Activated CD8-positive, alpha-beta memory T cell treated with anti-CD3 and anti-CD28 coated beads, Interleukin-2, amount 10 ng/mL, durations not matched to agents 7 days and 5 days (primary cell): ENCODE data around the gene SLC49A3. TPM values are rescaled to one million over a fixed set of nuclear protein-coding genes. Genes with fewer than 3 reads are reported as not detected.
"Not testable (repeated sequence)": the region's sequence is repeated elsewhere in the genome, so short reads cannot be mapped to it uniquely, and the experiment has no call there.

ENCODE experiments used
- ATAC-seq: fragments of 150-1000 bp; cut with Tn5 transposase; one replicate; pipeline ENCODE4 v1.10.0; 2021; ENCODE audit warnings: moderate library complexity
- CTCF ChIA-PET: fragments of 350-600 bp; sonication (Branson Sonifier 250); formaldehyde crosslinking; loops from one replicate; lab custom pipeline; 2021; ENCODE audit warnings: antibody characterized with exemption; lab: Charles Lee
- DNase-seq: peaks from one replicate; pipeline ENCODE4 v3.0.0-alpha.2; 2020
- H3K27ac Mint-ChIP-seq: one replicate; pipeline ENCODE4 v1.8.0; 2021; ENCODE audit warnings: mild to moderate bottlenecking, mixed read lengths
- H3K27me3 Mint-ChIP-seq: one replicate; pipeline ENCODE4 v1.8.0; 2021; ENCODE audit warnings: mixed read lengths
- H3K36me3 Mint-ChIP-seq: one replicate; pipeline ENCODE4 v1.8.0; 2021; ENCODE audit warnings: mild to moderate bottlenecking, mixed read lengths
- H3K4me1 Mint-ChIP-seq: one replicate; pipeline ENCODE4 v1.8.0; 2021; ENCODE audit warnings: mixed read lengths
- H3K4me3 Mint-ChIP-seq: one replicate; pipeline ENCODE4 v1.8.0; 2021; ENCODE audit warnings: mild to moderate bottlenecking, moderate library complexity, mixed read lengths
- H3K9me3 Mint-ChIP-seq: one replicate; pipeline ENCODE4 v1.8.0; 2022; ENCODE audit warnings: low read depth, mixed read lengths
- total RNA-seq, 2 experiments: library from RNA; stranded (reverse); gene quantifications; one replicate each; pipeline ENCODE4 v1.2.3, GENCODE V29; 2021

Gene SLC49A3
- total RNA-seq, 2 experiments from 2014 or later = 1.1 to 1.5 TPM

GRCh38 chr4:679104-679481 lies 9.9 kb downstream of the SLC49A3 start:
- H3K27ac Mint-ChIP-seq = no peak overlapping the region
- CTCF ChIA-PET = no interaction called here
- DNase-seq (no peak), ATAC-seq (no peak)
- no peak overlapping the region for H3K4me3 Mint-ChIP-seq
- H3K36me3 Mint-ChIP-seq = peaks cover under 1% of the 10 kb centered on the region
- no peaks in the 10 kb centered on the region for H3K27me3 Mint-ChIP-seq
- H3K9me3 Mint-ChIP-seq = no peaks in the 10 kb centered on the region
- peaks cover 20% of the 10 kb centered on the region for H3K4me1 Mint-ChIP-seq

- no peak overlapping the region for H3K4me3 Mint-ChIP-seq
- H3K27ac Mint-ChIP-seq = no peak overlapping the region
- no peaks in the 10 kb centered on the region for H3K9me3 Mint-ChIP-seq
- CTCF ChIA-PET = no interaction called here
- DNase-seq (no peak), ATAC-seq (no peak)
- H3K27me3 Mint-ChIP-seq = no peaks in the 10 kb centered on the region
- peaks cover 21% of the 10 kb centered on the region for H3K4me1 Mint-ChIP-seq
- peaks cover 2% of the 10 kb centered on the region for H3K36me3 Mint-ChIP-seq
Measured at GRCh38 chr4:678331-679103, 10.4 kb downstream of the SLC49A3 start.

DNA sequence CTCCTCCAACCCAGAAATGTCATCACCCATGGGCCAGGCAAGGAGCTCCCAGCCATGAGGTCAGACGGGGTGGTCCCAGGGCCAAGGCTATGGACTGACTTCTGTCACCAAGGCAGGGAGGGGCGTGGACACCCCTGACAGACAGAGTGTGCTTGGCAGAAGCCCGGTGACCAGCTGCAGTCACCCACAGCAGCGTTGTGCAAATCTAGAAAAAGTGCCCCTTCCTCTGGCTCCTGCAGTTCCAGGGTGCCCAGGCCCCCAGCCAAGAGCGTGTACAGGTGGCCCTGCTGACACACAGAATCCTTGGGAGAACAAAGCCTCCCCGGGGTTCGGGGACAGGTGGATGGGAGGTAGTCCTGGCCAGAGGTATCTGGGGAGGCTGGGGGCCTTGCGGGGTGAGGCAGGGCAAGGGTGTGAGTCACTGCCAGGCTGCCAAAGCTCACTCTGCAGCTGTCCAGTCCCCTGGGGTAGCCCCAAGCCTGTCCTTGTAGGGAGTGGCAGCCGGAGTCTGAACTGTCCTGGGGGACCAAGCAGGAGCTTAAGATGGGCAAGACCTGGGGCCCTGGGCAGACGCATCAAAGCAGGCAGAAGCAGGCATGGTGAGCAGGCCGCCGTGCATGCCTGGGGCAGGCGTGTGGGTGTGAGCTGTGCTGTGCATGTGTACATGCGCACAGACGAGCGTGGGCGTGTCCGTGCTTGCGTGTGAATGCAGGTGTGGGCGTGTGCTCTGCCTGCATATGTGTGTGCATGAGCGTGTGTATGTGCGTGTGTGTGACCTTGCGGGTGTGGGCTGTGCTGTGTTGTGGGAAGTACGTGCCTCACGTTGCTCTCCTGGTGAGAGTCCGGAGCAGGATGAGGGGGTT lies 11.3 kb downstream of the SLC49A3 start:
- Mint-ChIP-seq H3K4me3 (no peak overlapping the region), H3K36me3 (peaks cover 7% of the 10 kb centered on the region), H3K27ac (no peak overlapping the region), H3K9me3 (no peaks in the 10 kb centered on the region), H3K4me1 (peaks cover 26% of the 10 kb centered on the region), H3K27me3 (no peaks in the 10 kb centered on the region)
- CTCF ChIA-PET = no interaction called here
- DNase-seq (no peak), ATAC-seq (no peak)

DNA sequence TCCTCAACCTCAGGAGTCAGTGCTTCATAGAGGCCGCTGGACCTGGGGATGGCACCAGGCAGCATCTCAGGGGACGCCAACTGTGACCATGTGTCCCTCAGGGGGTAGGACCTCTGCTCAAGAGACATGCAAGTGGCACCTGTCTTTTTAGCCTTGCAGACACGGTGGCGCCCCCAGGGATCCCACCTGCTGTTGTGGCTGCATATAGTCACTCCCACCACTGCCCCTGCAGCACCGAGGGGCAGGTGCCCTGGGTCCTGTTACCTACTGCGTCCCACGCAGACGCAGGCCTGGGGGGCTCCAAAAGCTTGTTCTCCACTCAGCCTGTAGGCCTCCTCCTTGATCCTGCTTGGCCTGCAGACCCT lies 12.1 kb downstream of the SLC49A3 start:
- CTCF ChIA-PET = no interaction called here
- H3K27me3 Mint-ChIP-seq = no peaks in the 10 kb centered on the region
- no peak for DNase-seq

DNA sequence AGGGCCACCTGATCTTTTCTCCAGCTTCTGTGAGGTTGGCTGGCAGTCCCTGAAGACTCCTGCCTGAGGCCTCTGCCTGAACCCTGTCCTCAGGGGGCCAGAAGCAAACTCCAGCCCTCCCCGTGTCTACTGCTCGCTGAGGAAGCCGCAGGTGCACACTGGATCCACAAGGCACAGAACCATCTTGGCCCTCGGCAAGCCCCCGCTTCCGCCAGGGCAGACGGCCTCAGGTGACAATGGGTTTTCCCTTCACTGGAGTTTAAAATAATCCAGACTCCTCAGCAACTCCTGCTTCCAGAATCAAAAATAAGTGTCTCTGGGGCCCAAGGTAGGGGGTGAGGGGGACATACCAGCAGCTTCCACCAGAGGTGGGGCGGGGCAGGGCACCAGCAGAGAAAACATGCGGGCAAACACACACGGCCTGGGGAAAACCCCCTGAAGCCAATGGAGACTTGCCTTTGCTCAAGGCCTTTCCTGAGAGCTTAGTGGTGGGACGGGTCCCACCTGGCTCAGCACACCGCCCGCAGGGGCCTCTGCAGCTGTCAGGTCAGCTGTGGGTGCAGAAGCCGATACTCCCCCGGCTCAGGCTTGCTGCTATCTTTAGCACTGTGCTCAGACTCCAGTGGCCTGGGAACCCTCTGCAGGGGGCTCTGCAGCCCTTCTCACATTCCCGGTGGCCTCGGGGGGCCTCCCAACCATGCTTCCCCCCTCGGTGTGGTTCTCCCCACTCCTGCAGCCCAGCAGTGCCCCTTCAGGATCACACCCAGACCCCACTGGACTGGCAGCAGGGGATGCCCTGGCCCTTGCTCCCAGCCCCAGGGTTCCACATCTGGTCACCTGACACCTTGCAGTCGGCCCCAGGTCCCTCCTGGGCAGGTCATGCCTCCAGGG lies 12.7 kb downstream of the SLC49A3 start:
- ATAC-seq (no peak), DNase-seq (no peak)
- Mint-ChIP-seq H3K27me3 (no peaks in the 10 kb centered on the region), H3K9me3 (no peaks in the 10 kb centered on the region), H3K27ac (no peak overlapping the region), H3K4me1 (peaks cover 29% of the 10 kb centered on the region), H3K4me3 (no peak overlapping the region), H3K36me3 (peaks cover 17% of the 10 kb centered on the region)
- CTCF ChIA-PET = interaction anchor here (1.1 to 1.6 kb wide), 2 partner anchors 12 to 15 kb away, joined by 3 to 4 read pairs; no protein-coding TSS in a partner anchor

More for the DNA sequence above, 12.1 kb downstream of the SLC49A3 start:
- Mint-ChIP-seq H3K9me3 (no peaks in the 10 kb centered on the region), H3K4me1 (peaks cover 29% of the 10 kb centered on the region), H3K27ac (no peak overlapping the region), H3K36me3 (peaks cover 12% of the 10 kb centered on the region), H3K4me3 (no peak overlapping the region)
- no peak for ATAC-seq

DNA sequence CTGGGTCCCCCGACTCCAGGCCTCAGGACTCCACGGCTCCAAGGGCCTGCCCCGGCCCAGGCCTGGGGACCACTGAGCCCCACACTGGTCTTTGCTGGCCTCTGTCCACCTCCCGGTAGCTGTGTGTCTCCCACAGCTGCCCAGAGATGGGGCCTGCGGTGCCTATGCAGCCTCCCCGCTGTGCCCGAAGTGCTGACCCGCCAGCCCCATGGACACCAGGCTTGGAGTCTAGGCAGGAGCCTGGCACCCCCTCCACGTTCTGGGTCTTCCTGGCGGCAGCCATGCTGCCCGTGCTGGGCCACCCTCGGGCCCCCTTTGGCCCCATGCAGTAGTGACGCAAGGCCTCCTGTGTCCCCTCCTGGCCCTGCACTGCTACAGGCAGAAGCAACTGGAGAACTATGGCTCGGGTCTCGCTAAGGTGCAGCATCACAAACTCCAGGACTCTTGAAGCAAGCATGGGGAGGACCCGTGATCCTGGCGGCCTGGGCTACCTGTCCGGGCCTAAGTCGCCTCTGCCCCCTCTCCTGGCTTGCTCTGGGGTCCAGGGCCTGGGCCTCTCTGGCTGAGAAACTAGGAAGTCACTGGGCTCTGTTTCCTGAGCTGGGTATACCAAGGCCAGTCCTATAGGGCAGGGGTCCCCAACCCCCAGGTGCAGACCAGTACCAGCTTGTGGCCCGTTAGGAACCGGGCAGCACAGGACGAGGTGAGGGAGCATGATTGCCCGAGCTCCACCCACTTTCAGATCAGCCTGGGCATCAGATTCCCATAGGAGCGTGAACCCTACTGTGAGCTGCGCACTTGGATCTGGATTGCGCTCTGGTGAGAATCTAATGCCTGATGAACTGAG lies 13.7 kb downstream of the SLC49A3 start:
- Mint-ChIP-seq H3K27ac (peak overlapping the region; percentile 86), H3K36me3 (peaks cover 25% of the 10 kb centered on the region), H3K27me3 (no peaks in the 10 kb centered on the region), H3K4me3 (peak overlapping the region; percentile 82), H3K9me3 (no peaks in the 10 kb centered on the region), H3K4me1 (peaks cover 22% of the 10 kb centered on the region)
- ATAC-seq (peak; percentile 1), DNase-seq (no peak)
- CTCF ChIA-PET = interaction anchor here (0.7 to 1.6 kb wide), 5 partner anchors 9 to 16 kb away, joined by 3 to 5 read pairs (median 3); no protein-coding TSS in a partner anchor

DNA sequence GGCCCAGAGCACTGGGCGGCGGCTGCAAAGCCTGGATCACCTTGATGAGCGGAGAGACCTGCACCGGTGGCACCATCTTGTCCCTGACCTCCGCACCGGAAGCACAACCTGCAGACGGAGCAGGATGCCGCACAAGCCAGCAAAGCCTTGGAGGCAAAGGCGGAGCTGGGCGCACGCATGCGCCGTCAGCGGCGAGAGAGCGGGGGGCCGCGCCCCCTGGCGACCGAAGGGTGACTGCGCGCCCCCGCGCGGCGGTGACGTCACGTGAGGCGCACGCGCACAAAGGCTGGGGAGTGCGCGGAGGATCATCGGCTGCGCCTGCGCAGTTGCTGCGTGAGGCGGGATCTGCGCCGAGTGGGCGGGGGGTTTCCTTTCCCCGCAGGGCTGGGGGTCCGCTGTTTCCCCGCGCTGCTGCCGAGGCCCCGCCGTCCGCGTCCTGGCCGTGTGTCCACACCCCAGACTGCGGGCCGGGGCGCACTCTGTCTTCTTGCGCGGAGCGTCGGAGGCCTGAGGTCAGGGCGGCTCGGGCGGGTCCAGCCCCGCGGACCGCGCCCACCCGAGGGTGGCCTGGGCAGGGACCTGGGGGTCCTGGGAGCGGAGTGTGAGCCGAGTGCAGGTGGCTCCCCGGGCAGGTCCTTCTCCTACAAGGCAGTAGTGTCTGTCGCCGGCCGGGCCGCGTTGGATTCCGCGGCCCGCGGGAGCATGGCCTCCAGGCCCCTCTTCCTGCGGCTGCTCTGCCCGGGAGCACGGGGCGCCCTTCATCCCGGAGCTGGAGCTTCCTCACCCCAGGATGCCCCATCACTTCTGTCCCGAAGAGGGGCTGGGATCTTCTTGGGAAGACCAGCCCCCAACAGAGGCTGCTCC lies 14.5 kb downstream of the SLC49A3 start, which contains the start of the genes ATP5ME and MYL5:
TSS of gene ATP5ME (minus strand) at position 105 of the 864 bp plus-strand sequence. CDS start at position 76, 29 bp downstream.
TSS of gene MYL5 (plus strand) at position 371 of the 864 bp plus-strand sequence. CDS start 3,485 bp downstream, outside the sequence.
- no peaks in the 10 kb centered on the region for H3K27me3 Mint-ChIP-seq
- H3K9me3 Mint-ChIP-seq = no peaks in the 10 kb centered on the region
- peaks cover 21% of the 10 kb centered on the region for H3K4me1 Mint-ChIP-seq
- ATAC-seq (peak; percentile 94), DNase-seq (peak; percentile 98)
- H3K36me3 Mint-ChIP-seq = peaks cover 25% of the 10 kb centered on the region
- H3K4me3 Mint-ChIP-seq = peak within 1 kb of the TSS; percentile 82
- H3K27ac Mint-ChIP-seq = peak within 1 kb of the TSS; percentile 86
- CTCF ChIA-PET = interaction anchor here (0.8 to 2.8 kb wide), 13 partner anchors 10 to 550 kb away, joined by 3 to 21 read pairs (median 3); partner anchors contain the start of gene ZNF718

DNA sequence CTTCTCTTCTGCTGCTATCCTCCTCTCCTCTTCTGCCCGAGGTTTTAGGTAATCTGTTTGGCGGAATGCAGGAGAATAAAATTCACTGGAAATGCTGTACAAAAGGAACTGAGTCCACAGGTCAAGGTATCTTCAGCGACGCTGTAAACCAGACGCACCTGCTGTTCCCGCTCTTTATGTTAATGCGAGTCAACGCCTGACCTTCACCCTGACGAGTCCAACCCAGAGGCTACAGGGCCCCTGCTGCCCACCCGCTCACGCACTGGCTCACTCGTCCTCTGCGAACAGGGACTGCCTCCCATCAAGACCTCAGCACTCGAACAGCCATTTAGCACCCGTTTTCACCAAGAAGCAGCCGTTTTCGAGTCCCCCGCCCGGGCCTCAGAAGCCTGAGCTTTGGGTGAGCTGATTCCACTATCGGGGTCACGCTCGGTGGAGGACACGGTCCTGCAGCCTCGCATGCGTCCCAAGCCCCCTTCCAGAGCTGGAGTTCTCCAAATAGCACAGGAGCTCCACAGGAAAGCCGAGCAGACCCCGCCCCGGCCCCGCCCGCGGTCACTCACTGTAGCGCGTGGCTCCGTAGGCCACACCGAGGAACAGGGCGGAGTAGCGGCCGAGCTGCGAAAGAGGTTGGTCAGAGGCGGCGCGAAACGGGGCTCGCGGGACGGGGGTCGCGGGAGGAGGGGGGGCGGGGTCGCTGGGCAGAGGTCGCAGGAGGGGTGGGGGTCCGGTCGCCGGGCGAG lies 15.4 kb downstream of the SLC49A3 start:
- H3K27me3 Mint-ChIP-seq = no peaks in the 10 kb centered on the region
- CTCF ChIA-PET = interaction anchor here (0.8 to 2.8 kb wide), 10 partner anchors 10 to 549 kb away, joined by 3 to 21 read pairs (median 4); partner anchors contain the start of gene ZNF718
- peaks cover 21% of the 10 kb centered on the region for H3K4me1 Mint-ChIP-seq
- DNase-seq = peak; percentile 53
- peak overlapping the region; percentile 82 for H3K4me3 Mint-ChIP-seq
- H3K9me3 Mint-ChIP-seq = no peaks in the 10 kb centered on the region
- H3K36me3 Mint-ChIP-seq = peaks cover 25% of the 10 kb centered on the region
- peak overlapping the region; percentile 85 for H3K27ac Mint-ChIP-seq
- ATAC-seq = peak; percentile 7

GRCh38 chr4:671769-672168 lies 17.2 kb downstream of the SLC49A3 start:
- H3K27ac Mint-ChIP-seq = no peak overlapping the region
- CTCF ChIA-PET = interaction anchor here (2.8 kb wide), 1 partner anchor 8 kb away, joined by 21 read pairs; no protein-coding TSS in a partner anchor
- H3K4me1 Mint-ChIP-seq = peaks cover 21% of the 10 kb centered on the region
- no peak overlapping the region for H3K4me3 Mint-ChIP-seq
- no peaks in the 10 kb centered on the region for H3K9me3 Mint-ChIP-seq
- no peaks in the 10 kb centered on the region for H3K27me3 Mint-ChIP-seq
- ATAC-seq (no peak), DNase-seq (no peak)
- peaks cover 25% of the 10 kb centered on the region for H3K36me3 Mint-ChIP-seq

- H3K27ac Mint-ChIP-seq, CTCF ChIA-PET, DNase-seq, ATAC-seq, H3K4me3 Mint-ChIP-seq, H3K9me3 Mint-ChIP-seq, H3K27me3 Mint-ChIP-seq: not testable (repeated sequence)
- H3K36me3 Mint-ChIP-seq = peaks cover 25% of the 10 kb centered on the region
- H3K4me1 Mint-ChIP-seq = peaks cover 13% of the 10 kb centered on the region
Measured at GRCh38 chr4:669806-670559, 19.0 kb downstream of the SLC49A3 start.
